Spleen (tissue), 11 donors: Measurements from ENCODE around the gene PODXL2. TPM values are rescaled to one million over a fixed set of nuclear protein-coding genes. Genes with fewer than 3 reads are reported as not detected.

Experiments
- DNase-seq: peaks from one replicate; pipeline ENCODE4 v3.0.0-alpha.2; 2020
- H3K27ac ChIP-seq, 8 donors: fragments of 200-600 bp; sonication (generic) in 7 of 8; 1 replicate in 4 of 8; 2 replicates in 4 of 8; pipeline versions ENCODE4 v1.5.0 to v1.8.0; 2016 to 2021; ENCODE audit warnings: inconsistent platforms in 4 of 8, mild to moderate bottlenecking in 4 of 8, moderate library complexity in 1 of 8
- H3K27me3 ChIP-seq, 7 donors: fragments of 200-600 bp; sonication (generic) in 6 of 7; replicated peaks in 1 of 7; 1 replicate in 4 of 7; 2 replicates in 3 of 7; pipeline versions ENCODE4 v1.5.0 to v1.8.0; 2016 to 2021; ENCODE audit warnings: inconsistent platforms in 3 of 7, mild to moderate bottlenecking in 1 of 7
- H3K36me3 ChIP-seq, 6 donors: fragments of 200-600 bp; sonication (generic) in 5 of 6; 1 replicate in 4 of 6; 2 replicates in 2 of 6; pipeline versions ENCODE4 v1.5.0 to v1.8.0; 2016 to 2021; ENCODE audit warnings: inconsistent platforms in 2 of 6
- H3K4me1 ChIP-seq, 6 donors: fragments of 200-600 bp; sonication (generic) in 5 of 6; 1 replicate in 3 of 6; 2 replicates in 3 of 6; pipeline versions ENCODE4 v1.5.0 to v1.8.0; 2016 to 2021; ENCODE audit warnings: inconsistent platforms in 3 of 6
- H3K4me3 ChIP-seq, 8 donors: fragments of 200-600 bp; sonication (generic) in 7 of 8; 1 replicate in 4 of 8; 2 replicates in 4 of 8; pipeline versions ENCODE4 v1.5.0 to v1.8.0; 2016 to 2021; ENCODE audit warnings: inconsistent platforms in 4 of 8, mild to moderate bottlenecking in 4 of 8, moderate library complexity in 2 of 8
- H3K9me3 ChIP-seq, 8 donors: fragments of 200-600 bp; sonication (generic) in 7 of 8; 1 replicate in 4 of 8; 2 replicates in 4 of 8; pipeline versions ENCODE4 v1.5.0 to v1.8.0; 2016 to 2021; ENCODE audit warnings: inconsistent platforms in 4 of 8
- POLR2A ChIP-seq, 3 donors: fragments of 450-650 bp; IDR thresholded peaks; one replicate each; pipeline ENCODE4 v1.5.1; 2017; ENCODE audit warnings: antibody characterized with exemption in 3 of 3, mild to moderate bottlenecking in 1 of 3
- POLR2AphosphoS5 ChIP-seq, 3 donors: sonication (generic); formaldehyde crosslinking; IDR thresholded peaks; one replicate each; pipeline ENCODE4 v1.5.1; 2017; ENCODE audit warnings: antibody characterized with exemption in 3 of 3
- WGBS, 5 donors: extraction: QIAGEN DNeasy Blood & Tissue Kit in 3 of 5; methylation state at CpG; one replicate each; pipeline versions ENCODE4 v1.1.5 to v1.1.7; 2013 to 2018; 5-methylcytosine and 5-hydroxymethylcytosine counted together
- intact Hi-C: fragments of 100-400 bp; cut with DNase I; formaldehyde crosslinking; loops from one replicate; pipeline ENCODE4 v1.15.0; 2023; ENCODE audit warnings: low total_unique reads
- polyA plus RNA-seq, 3 donors: library from polyadenylated mRNA; stranded (reverse); fragments of 200-250 nt; gene quantifications; one replicate each; pipeline ENCODE4 v1.2.1, GENCODE V29; 2013
- total RNA-seq, 7 donors: library from RNA; depleted of rRNA in 3 of 7; stranded (reverse); fragments of >200 nt in 3 of 7; fragmentation: NEBNext Ultra II Directional in 4 of 7; extraction: Animal tissue kit (Norgen Biotek cat#: 25700) in 4 of 7; gene quantifications; one replicate each; pipeline versions ENCODE4 v1.1.0 to v1.2.1, GENCODE V29; 2016 to 2021
- TF ChIP-seq, protein P1 (sequence below), 11 experiments: fragments of 200-600 bp in 7 of 11; fragments of 450-650 bp in 4 of 11; sonication (generic) in 4 of 11; IDR thresholded peaks in 8 of 11; conservative IDR thresholded peaks in 3 of 11; 1 replicate in 7 of 11; 2 replicates in 4 of 11; pipeline versions ENCODE4 v1.4.0 to v1.8.0; 2016 to 2021; ENCODE audit warnings: antibody characterized with exemption in 11 of 11, inconsistent platforms in 4 of 11, mild to moderate bottlenecking in 1 of 11
- donor health status: healthy with polysubstance abuse.
- donor health status: DM: no; HTN: no; CAD: no; lungs with moderate emphysema.
- donor health status: DM: no; HTN: no; CAD: no.
- donor health status: Bipolar disorder and iron deficiency.
- donor health status: healthy.
- donor health status: DM: no; HTN: no; CAD: no.
- donor health status: DM: yes; HTN: yes; CAD: no.

PODXL2 gene
- total and polyA plus RNA-seq, 10 donors, result 0.77 to 3.1 (median 2.4) TPM

GRCh38 chr3:127670229-127670559 lies 41.2 kb downstream of the PODXL2 start:
- intact Hi-C loops, result no loop called here
- TF ChIP-seq POLR2A (IDR thresholded peaks at IDR 0.05) (no peak), POLR2AphosphoS5 (IDR thresholded peaks at IDR 0.05) (no peak)
- TF ChIP-seq, protein P1, sequence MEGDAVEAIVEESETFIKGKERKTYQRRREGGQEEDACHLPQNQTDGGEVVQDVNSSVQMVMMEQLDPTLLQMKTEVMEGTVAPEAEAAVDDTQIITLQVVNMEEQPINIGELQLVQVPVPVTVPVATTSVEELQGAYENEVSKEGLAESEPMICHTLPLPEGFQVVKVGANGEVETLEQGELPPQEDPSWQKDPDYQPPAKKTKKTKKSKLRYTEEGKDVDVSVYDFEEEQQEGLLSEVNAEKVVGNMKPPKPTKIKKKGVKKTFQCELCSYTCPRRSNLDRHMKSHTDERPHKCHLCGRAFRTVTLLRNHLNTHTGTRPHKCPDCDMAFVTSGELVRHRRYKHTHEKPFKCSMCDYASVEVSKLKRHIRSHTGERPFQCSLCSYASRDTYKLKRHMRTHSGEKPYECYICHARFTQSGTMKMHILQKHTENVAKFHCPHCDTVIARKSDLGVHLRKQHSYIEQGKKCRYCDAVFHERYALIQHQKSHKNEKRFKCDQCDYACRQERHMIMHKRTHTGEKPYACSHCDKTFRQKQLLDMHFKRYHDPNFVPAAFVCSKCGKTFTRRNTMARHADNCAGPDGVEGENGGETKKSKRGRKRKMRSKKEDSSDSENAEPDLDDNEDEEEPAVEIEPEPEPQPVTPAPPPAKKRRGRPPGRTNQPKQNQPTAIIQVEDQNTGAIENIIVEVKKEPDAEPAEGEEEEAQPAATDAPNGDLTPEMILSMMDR (IDR thresholded peaks at IDR 0.05 in 8 of 11, conservative IDR thresholded peaks at IDR 0.05 in 3 of 11), result no peak
- WGBS, 5 donors, result 91 to 95% (median 94%) methylated on average over 6 to 7 of the region's 7 CpGs
- Histone ChIP-seq H3K27ac (no peak overlapping the region), H3K36me3 (peaks cover 0 to 11% (median 0%) of the 10 kb centered on the region in 6 donors), H3K27me3 (no peaks in the 10 kb centered on the region), H3K9me3 (no peaks in the 10 kb centered on the region), H3K4me3 (no peak overlapping the region), H3K4me1 (peaks cover 13 to 40% (median 30%) of the 10 kb centered on the region in 6 donors)
- DNase-seq, result no peak

- intact Hi-C loops, result no loop called here
- DNase-seq, result peak; percentile 82
These were observed 42.0 kb downstream of the PODXL2 start for GRCh38 chr3:127670761-127671522.

DNA sequence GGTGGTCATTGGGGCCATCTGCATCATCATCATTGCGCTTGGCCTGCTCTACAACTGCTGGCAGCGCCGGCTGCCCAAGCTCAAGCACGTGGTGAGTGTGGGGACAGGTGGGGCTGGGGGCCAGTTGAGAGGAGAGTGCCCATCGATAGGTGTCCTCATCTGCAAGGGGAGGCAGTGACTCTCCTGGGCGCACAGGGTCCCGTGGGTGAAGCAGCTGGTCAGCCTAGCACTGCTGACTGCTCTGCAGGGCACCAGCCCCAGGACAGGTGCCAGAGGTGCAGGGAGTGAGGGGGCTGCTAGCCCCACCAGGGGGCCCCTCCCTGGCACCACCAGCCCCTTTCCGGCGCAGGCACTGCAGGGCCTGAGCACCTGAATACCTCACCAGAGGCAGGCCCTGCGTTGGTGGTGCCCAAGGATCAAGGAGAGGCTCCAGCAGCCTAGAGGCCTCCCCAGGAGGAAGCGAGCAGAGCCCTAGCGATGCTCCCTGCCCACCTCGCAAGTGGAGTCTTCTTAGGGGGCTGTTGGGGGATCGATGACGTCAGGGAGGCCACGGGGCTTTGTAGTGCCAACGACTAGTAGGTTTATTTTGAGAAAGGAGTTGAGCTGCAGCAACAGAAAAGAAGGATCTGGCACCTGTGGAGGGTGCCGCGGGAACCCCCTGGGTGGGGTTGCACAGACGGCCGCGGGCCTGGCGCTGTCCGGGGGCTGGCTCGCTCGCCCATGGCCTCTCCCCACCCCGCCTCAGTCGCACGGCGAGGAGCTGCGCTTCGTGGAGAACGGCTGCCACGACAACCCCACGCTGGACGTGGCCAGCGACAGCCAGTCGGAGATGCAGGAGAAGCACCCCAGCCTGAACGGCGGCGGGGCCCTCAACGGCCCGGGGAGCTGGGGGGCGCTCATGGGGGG lies 42.8 kb downstream of the PODXL2 start:
- 17 to 24% (median 22%) methylated on average over 26 to 44 of the region's 44 CpGs for WGBS, 5 donors
- no peaks in the 10 kb centered on the region for H3K27me3 ChIP-seq
- H3K36me3 ChIP-seq, result peaks cover 0 to 25% (median 9%) of the 10 kb centered on the region in 6 donors
- intact Hi-C loops, result no loop called here
- peaks cover 13 to 55% (median 38%) of the 10 kb centered on the region in 6 donors for H3K4me1 ChIP-seq
- no peaks in the 10 kb centered on the region for H3K9me3 ChIP-seq
- peak overlapping the region; percentile 69 to 98 (median 94) for H3K4me3 ChIP-seq
- peak; percentile 93 for DNase-seq
- TF ChIP-seq POLR2AphosphoS5 (IDR thresholded peaks at IDR 0.05) (no peak), POLR2A (IDR thresholded peaks at IDR 0.05) (no peak)
- TF ChIP-seq, protein P1 (IDR thresholded peaks at IDR 0.05 in 8 of 11, conservative IDR thresholded peaks at IDR 0.05 in 3 of 11), result peak in 1 of 11 experiments; percentile 6
- H3K27ac ChIP-seq, result peak overlapping the region; percentile 90 to 98 (median 95)

More at GRCh38 chr3:127670761-127671522, 42.0 kb downstream of the PODXL2 start:
- Histone ChIP-seq H3K27ac (no peak overlapping the region), H3K27me3 (no peaks in the 10 kb centered on the region), H3K4me1 (peaks cover 13 to 47% (median 34%) of the 10 kb centered on the region in 6 donors), H3K36me3 (peaks cover 0 to 17% (median 2%) of the 10 kb centered on the region in 6 donors), H3K4me3 (peak overlapping the region in 1 of 8 donors; percentile 87), H3K9me3 (no peaks in the 10 kb centered on the region)
- TF ChIP-seq, protein P1 (IDR thresholded peaks at IDR 0.05 in 8 of 11, conservative IDR thresholded peaks at IDR 0.05 in 3 of 11), result no peak
- TF ChIP-seq POLR2A (IDR thresholded peaks at IDR 0.05) (no peak), POLR2AphosphoS5 (IDR thresholded peaks at IDR 0.05) (no peak)
- WGBS, 5 donors, result 94 to 96% (median 95%) methylated on average over 10 to 20 of the region's 20 CpGs
